DOHH2 (cell line): ENCODE measurements around the gene HTR1E.

ENCODE experiments used
- H3F3A ChIP-seq: fragments of 200-600 bp; sonication (generic), shearing (Covaris generic); 2 replicates; pipeline ENCODE4 v1.6.0; 2016; ENCODE audit warnings: antibody characterized with exemption, mild to moderate bottlenecking; ENCODE audit not compliant: control insufficient read depth, insufficient read depth
- H3K27ac ChIP-seq: fragments of 200-600 bp; sonication (generic); 2 replicates; pipeline ENCODE4 v1.5.1; 2014; ENCODE audit warnings: low read depth, mild to moderate bottlenecking, low read length, moderate library complexity
- H3K27me3 ChIP-seq: fragments of 200-600 bp; sonication (generic); 2 replicates; pipeline ENCODE4 v1.6.1; 2014; ENCODE audit warnings: mild to moderate bottlenecking, low read length, mixed read lengths; ENCODE audit not compliant: control insufficient read depth
- H3K36me3 ChIP-seq: fragments of 200-600 bp; sonication (generic); 2 replicates; pipeline ENCODE4 v1.6.1; 2014; ENCODE audit warnings: mild to moderate bottlenecking, low read length, moderate library complexity, mixed read lengths; ENCODE audit not compliant: control insufficient read depth
- H3K4me1 ChIP-seq: fragments of 200-600 bp; sonication (generic); 2 replicates; pipeline ENCODE4 v1.6.1; 2014; ENCODE audit warnings: mild to moderate bottlenecking, low read length, mixed read lengths; ENCODE audit not compliant: control insufficient read depth
- H3K4me2 ChIP-seq: fragments of 200-600 bp; sonication (generic); 2 replicates; pipeline ENCODE4 v1.6.0; 2014; ENCODE audit warnings: mild to moderate bottlenecking, low read length, moderate library complexity
- H3K4me3 ChIP-seq: fragments of 200-600 bp; sonication (generic); 2 replicates; pipeline ENCODE4 v1.5.1; 2014; ENCODE audit warnings: mild to moderate bottlenecking, low read length, mixed read lengths
- H3K79me2 ChIP-seq: fragments of 200-600 bp; sonication (generic); 2 replicates; pipeline ENCODE4 v1.6.1; 2014; ENCODE audit warnings: mild to moderate bottlenecking, low read length, mixed read lengths; ENCODE audit not compliant: control insufficient read depth
- H3K9me2 ChIP-seq: fragments of 200-600 bp; sonication (generic); replicated peaks from 2 replicates; pipeline ENCODE4 v1.6.1; 2014; ENCODE audit warnings: mild to moderate bottlenecking, low read length, mixed read lengths; ENCODE audit not compliant: control insufficient read depth
- H3K9me3 ChIP-seq: fragments of 200-600 bp; sonication (generic); 2 replicates; pipeline ENCODE4 v1.6.1; 2014; ENCODE audit warnings: antibody characterized with exemption, low read length, mixed read lengths; ENCODE audit not compliant: control insufficient read depth, insufficient read depth
- H4K20me1 ChIP-seq: fragments of 200-600 bp; sonication (generic); 2 replicates; pipeline ENCODE4 v1.6.0; 2014; ENCODE audit warnings: low read depth, mild to moderate bottlenecking, antibody characterized with exemption, low read length, moderate library complexity; ENCODE audit not compliant: control insufficient read depth, insufficient read depth
- EZH2phosphoT487 ChIP-seq: fragments of 200-600 bp; sonication (generic); IDR thresholded peaks from 2 replicates; pipeline ENCODE4 v1.6.1; 2017; ENCODE audit warnings: borderline replicate concordance, mild to moderate bottlenecking, antibody characterized with exemption, low read length, moderate library complexity, mixed read lengths
- TF ChIP-seq, protein P1 (sequence below): fragments of 200-600 bp; sonication (generic); IDR thresholded peaks from one replicate; pipeline ENCODE4 v1.5.1; 2014; ENCODE audit warnings: antibody characterized with exemption, mild to moderate bottlenecking, low read depth, low read length; ENCODE audit not compliant: poor library complexity, severe bottlenecking

The HTR1E gene

DNA sequence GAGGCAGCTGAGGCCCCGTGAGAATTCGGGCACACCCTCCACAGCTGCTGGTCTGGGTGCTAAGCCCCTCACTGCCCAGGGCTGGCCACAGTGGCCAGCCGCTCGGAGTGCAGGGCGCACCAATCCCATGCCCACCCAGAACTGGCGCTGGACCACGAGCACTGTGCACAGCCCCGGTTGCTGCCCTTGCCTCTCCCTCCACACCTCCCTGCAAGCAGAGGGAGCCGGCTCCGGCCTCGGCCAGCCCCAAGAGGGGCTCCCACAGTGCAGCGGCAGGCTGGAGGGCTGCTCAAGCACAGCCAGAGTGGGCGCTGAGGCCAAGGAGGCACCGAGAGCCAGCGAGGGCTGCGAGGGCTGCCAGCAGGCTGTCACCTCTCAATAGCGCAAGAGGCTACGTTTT is 122.6 kb downstream of the HTR1E start:
- no peak for TF ChIP-seq EZH2phosphoT487
- TF ChIP-seq, protein P1, sequence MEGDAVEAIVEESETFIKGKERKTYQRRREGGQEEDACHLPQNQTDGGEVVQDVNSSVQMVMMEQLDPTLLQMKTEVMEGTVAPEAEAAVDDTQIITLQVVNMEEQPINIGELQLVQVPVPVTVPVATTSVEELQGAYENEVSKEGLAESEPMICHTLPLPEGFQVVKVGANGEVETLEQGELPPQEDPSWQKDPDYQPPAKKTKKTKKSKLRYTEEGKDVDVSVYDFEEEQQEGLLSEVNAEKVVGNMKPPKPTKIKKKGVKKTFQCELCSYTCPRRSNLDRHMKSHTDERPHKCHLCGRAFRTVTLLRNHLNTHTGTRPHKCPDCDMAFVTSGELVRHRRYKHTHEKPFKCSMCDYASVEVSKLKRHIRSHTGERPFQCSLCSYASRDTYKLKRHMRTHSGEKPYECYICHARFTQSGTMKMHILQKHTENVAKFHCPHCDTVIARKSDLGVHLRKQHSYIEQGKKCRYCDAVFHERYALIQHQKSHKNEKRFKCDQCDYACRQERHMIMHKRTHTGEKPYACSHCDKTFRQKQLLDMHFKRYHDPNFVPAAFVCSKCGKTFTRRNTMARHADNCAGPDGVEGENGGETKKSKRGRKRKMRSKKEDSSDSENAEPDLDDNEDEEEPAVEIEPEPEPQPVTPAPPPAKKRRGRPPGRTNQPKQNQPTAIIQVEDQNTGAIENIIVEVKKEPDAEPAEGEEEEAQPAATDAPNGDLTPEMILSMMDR = no peak
- Histone ChIP-seq H3K36me3 (no peaks in the 10 kb centered on the region), H4K20me1 (no peaks in the 10 kb centered on the region)

GRCh38 chr6:87065117-87065516 is 127.8 kb downstream of the HTR1E start:
- Histone ChIP-seq H3K4me1 (peaks cover 3% of the 10 kb centered on the region), H3K4me3 (no peak overlapping the region), H3K9me2 (no peaks in the 10 kb centered on the region), H4K20me1 (no peaks in the 10 kb centered on the region), H3K4me2 (no peak overlapping the region), H3K79me2 (no peaks in the 10 kb centered on the region), H3K9me3 (no peaks in the 10 kb centered on the region), H3K27ac (no peak overlapping the region), H3F3A (no peaks in the 10 kb centered on the region), H3K27me3 (0 out of 2 replicates have a peak, but pooled peaks cover 2% of the 10 kb centered on the region), H3K36me3 (no peaks in the 10 kb centered on the region)
- TF ChIP-seq, protein P1 = no peak

More for the DNA sequence above, 122.6 kb downstream of the HTR1E start:
- H3K79me2 ChIP-seq = no peaks in the 10 kb centered on the region
- H3K27me3 ChIP-seq = peaks cover 2% of the 10 kb centered on the region; the same call in 1 of the 2 replicates
- no peak overlapping the region for H3K27ac ChIP-seq
- no peaks in the 10 kb centered on the region for H3K9me3 ChIP-seq
- H3K4me2 ChIP-seq = no peak overlapping the region
- no peaks in the 10 kb centered on the region for H3F3A ChIP-seq
- H3K4me3 ChIP-seq = no peak overlapping the region
- H3K4me1 ChIP-seq = no peaks in the 10 kb centered on the region
- H3K9me2 ChIP-seq = no peaks in the 10 kb centered on the region
